ENCODE results near the gene NOTUM. TPM values are rescaled to one million over a fixed set of nuclear protein-coding genes. Genes with fewer than 3 reads are reported as not detected.

The NOTUM gene
- total and polyA plus RNA-seq, 9 of the 15 experiments (the other 6 are each of a cell fraction or from before 2014, with no cell fraction given), result 0.03 to 14.0 (median 4.1) TPM

- TF ChIP-seq ARID4B (CRISPR knock-in tag; IDR thresholded peaks at IDR 0.05), result no peak
- TF ChIP-seq, protein P1, sequence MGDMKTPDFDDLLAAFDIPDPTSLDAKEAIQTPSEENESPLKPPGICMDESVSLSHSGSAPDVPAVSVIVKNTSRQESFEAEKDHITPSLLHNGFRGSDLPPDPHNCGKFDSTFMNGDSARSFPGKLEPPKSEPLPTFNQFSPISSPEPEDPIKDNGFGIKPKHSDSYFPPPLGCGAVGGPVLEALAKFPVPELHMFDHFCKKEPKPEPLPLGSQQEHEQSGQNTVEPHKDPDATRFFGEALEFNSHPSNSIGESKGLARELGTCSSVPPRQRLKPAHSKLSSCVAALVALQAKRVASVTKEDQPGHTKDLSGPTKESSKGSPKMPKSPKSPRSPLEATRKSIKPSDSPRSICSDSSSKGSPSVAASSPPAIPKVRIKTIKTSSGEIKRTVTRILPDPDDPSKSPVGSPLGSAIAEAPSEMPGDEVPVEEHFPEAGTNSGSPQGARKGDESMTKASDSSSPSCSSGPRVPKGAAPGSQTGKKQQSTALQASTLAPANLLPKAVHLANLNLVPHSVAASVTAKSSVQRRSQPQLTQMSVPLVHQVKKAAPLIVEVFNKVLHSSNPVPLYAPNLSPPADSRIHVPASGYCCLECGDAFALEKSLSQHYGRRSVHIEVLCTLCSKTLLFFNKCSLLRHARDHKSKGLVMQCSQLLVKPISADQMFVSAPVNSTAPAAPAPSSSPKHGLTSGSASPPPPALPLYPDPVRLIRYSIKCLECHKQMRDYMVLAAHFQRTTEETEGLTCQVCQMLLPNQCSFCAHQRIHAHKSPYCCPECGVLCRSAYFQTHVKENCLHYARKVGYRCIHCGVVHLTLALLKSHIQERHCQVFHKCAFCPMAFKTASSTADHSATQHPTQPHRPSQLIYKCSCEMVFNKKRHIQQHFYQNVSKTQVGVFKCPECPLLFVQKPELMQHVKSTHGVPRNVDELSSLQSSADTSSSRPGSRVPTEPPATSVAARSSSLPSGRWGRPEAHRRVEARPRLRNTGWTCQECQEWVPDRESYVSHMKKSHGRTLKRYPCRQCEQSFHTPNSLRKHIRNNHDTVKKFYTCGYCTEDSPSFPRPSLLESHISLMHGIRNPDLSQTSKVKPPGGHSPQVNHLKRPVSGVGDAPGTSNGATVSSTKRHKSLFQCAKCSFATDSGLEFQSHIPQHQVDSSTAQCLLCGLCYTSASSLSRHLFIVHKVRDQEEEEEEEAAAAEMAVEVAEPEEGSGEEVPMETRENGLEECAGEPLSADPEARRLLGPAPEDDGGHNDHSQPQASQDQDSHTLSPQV (IDR thresholded peaks at IDR 0.05), result no peak
- no peak for TF ChIP-seq XRCC5 (IDR thresholded peaks at IDR 0.05; ENCODE audit: low read depth, low read length)
- no peak for TF ChIP-seq NCOA2 (IDR thresholded peaks at IDR 0.05; ENCODE audit: partially characterized antibody in 2 of 2)
- no peak for TF ChIP-seq ATF1 (CRISPR knock-in tag; IDR thresholded peaks at IDR 0.05)
- TF ChIP-seq ATF1 (tag; IDR thresholded peaks at IDR 0.05), result no peak
- no peak for TF ChIP-seq ZMIZ1 (IDR thresholded peaks at IDR 0.05; ENCODE audit: low read depth in 2 of 2, low read length in 2 of 2)
These were observed 38.6 kb upstream of the NOTUM start (continued) for GRCh38 chr17:81999587-81999975.
